CD4-positive, alpha-beta T cell treated with Interleukin-17A for 4 hours (primary cell): ENCODE measurements around the gene CHRM2.

Source experiments
- DNase-seq: peaks from one replicate; pipeline ENCODE4 v3.0.0-alpha.2; 2020; ENCODE audit warnings: mixed read lengths

The CHRM2 gene

GRCh38 chr7:137036768-137037167 is 168.3 kb downstream of the CHRM2 start:
- no peak for DNase-seq

DNA sequence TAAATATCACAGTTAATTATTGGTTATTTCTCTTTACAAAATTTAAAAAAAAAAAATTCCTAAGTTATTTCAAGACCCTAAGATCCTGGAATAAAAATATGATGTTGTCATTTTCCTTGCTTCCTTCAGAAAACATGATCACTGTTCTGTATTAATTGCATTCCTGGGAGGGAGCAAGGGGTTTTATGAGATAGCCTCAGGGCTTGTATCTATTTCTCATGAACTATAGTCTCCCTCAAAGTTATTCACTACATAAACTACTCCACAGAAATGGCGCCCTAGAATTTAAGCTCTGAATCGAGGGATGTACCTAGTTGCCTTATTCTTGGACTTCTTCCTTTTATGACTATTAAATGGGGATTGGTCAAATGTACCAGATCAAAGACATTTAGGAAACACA is 170.3 kb downstream of the CHRM2 start:
- DNase-seq, result no peak

DNA sequence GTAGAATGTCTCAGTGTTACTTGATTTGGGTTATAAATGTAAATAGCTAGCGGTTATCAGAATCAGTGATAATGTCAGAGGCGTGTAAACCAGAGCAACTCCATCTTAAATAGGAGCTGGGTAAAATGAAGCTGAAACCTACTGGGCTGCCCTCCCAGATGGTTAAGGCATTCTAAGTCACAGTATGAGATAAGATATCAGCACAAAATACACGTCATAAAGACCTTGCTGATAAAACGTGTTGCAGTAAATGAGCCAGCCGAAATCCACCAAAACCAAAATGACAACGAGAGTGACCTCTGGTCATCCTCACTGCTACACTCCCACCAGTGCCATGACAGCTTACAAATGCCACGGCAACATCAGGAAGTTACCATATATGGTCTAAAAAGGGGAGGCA is 172.3 kb downstream of the CHRM2 start:
- DNase-seq, result no peak

- no peak for DNase-seq
Observed at GRCh38 chr7:137045573-137045972, 177.1 kb downstream of the CHRM2 start.

- no peak for DNase-seq
Observed at GRCh38 chr7:137069249-137069963, 201.0 kb downstream of the CHRM2 start.
